Fibroblast of mammary gland (primary cell): ENCODE data around the gene COTL1.

Experiments
- DNase-seq: peaks from one replicate; pipeline ENCODE4 v3.0.0-alpha.2; 2010; ENCODE audit warnings: low read depth
- H3K4me3 ChIP-seq: 2 replicates; pipeline ENCODE4 v1.5.1; 2011; ENCODE audit warnings: low read depth, mild to moderate bottlenecking, low read length, moderate library complexity; ENCODE audit not compliant: control insufficient read depth
- CTCF ChIP-seq: conservative IDR thresholded peaks from 2 replicates; pipeline ENCODE4 v1.5.1; 2011; ENCODE audit warnings: low read depth, low read length, inconsistent platforms; ENCODE audit not compliant: control insufficient read depth, insufficient read depth

The COTL1 gene

GRCh38 chr16:84584678-84585077 lies 33.2 kb downstream of the COTL1 start:
- DNase-seq: no peak
- H3K4me3 ChIP-seq: no peak overlapping the region
- no peak for TF ChIP-seq CTCF

GRCh38 chr16:84583995-84584394 lies 33.9 kb downstream of the COTL1 start:
- no peak for DNase-seq
- no peak for TF ChIP-seq CTCF
- no peak overlapping the region for H3K4me3 ChIP-seq

GRCh38 chr16:84582958-84583516 lies 34.8 kb downstream of the COTL1 start:
- TF ChIP-seq CTCF: no peak
- peak; percentile 31 for DNase-seq
- H3K4me3 ChIP-seq: no peak overlapping the region

- no peak overlapping the region for H3K4me3 ChIP-seq
- no peak for DNase-seq
- TF ChIP-seq CTCF: no peak
Measured at GRCh38 chr16:84581158-84581557, 36.7 kb downstream of the COTL1 start.

- no peak overlapping the region for H3K4me3 ChIP-seq
- no peak for DNase-seq
- TF ChIP-seq CTCF: no peak
Measured at GRCh38 chr16:84579936-84580335, 37.9 kb downstream of the COTL1 start.

GRCh38 chr16:84578538-84579126 lies 39.2 kb downstream of the COTL1 start:
- no peak for DNase-seq
- no peak for TF ChIP-seq CTCF
- H3K4me3 ChIP-seq: no peak overlapping the region
